Stimulated activated CD8-positive, alpha-beta memory T cell treated with anti-CD3 and anti-CD28 coated beads, Interleukin-15, amount 100 ng/mL, for 1 hour (primary cell): ENCODE data around the gene MAP3K9.

Experiments used
- DNase-seq: peaks from one replicate; pipeline ENCODE4 v3.0.0-alpha.2; 2020; ENCODE audit warnings: low read depth

The MAP3K9 gene

DNA sequence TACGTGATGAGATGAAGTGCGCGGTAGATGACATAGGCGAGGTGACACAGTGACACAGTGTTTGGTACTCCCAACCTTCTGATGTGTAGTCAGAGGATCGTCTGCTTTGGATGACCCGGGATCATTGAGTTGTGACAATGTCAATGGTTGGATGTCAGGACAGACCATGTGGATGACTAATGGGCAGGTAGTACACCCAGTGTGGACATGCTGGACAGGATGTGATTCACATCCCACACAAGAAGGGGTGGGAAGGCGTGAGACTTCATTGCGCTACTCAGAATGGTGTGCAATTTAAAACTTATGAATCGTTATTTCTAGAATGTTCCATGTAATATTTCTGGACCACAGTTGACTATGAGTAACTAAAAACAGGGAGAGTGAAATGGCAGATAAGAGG, 23.8 kb downstream of the MAP3K9 start:
- no peak for DNase-seq

DNA sequence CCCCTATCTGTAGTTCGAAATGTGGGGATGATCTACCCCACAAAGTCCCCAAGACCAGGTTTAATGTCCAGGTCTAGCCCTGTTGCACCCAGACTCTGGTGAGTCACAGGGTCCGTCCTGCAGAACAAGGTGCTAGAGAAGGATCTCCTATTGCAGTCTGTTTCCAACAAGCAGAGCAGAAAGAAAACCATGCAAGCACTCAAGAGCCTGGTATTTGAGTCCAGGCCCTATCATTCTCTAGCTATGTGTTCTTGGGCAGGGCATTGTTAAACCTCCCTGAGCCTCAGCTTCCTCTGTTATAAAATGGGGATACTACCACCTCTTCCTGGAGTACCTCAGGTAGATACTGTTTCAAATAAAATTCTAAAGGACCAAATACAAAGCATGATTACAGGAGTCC, 24.4 kb downstream of the MAP3K9 start:
- no peak for DNase-seq

DNA sequence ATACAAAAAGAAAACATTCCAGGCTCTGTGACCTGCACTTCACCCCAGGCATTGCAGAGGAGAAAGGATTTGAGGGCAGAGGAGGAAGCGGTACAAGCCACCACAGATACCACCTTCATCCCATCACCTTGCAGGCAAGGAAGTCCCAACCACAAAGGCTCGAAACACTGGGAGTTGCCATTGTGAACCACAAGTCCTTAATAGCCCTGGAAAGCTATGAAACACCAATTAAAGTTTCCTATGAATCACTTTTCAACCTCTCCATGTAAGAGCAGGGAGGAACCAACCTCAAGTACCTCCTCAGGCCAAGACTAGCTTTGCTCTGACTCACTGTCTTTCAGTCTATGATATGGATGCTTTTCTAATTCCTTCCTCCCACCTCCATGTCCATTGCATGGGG, 27.0 kb downstream of the MAP3K9 start:
- DNase-seq: no peak

DNA sequence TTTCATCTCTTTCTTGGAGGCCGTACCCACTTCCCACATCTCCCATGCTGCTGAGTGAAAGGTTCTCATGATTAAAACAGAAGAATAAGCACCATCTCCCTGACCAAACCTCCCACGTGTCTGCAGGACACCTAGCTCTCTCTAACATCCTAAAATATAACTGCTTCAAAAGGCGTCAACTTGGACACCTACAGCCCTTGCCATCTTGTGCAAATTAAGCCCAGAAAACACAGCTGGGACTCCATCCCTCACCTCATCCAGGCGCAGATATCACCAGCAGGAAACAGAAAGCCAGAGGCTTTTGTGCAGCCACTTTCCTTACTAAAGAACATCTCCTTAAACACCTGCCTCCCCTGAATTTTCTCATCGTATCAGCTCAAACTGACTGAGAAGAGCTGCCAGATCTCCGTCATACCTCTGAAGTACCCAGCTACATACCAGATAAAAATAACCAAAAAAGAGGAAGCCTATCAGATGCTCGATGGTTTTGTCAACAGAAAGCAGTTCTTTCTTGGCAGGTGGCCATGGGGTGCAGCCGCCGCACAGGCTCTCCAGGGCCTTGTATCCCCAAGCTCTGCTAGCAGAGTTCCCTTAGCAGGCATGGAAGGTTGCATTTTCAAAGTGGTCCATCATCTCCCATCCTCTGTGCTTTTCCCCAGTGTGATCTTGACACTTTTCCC, 28.8 kb downstream of the MAP3K9 start:
- no peak for DNase-seq

GRCh38 chr14:70779667-70780066, 29.6 kb downstream of the MAP3K9 start:
- DNase-seq: no peak

GRCh38 chr14:70776197-70776596, 33.1 kb downstream of the MAP3K9 start:
- no peak for DNase-seq

DNA sequence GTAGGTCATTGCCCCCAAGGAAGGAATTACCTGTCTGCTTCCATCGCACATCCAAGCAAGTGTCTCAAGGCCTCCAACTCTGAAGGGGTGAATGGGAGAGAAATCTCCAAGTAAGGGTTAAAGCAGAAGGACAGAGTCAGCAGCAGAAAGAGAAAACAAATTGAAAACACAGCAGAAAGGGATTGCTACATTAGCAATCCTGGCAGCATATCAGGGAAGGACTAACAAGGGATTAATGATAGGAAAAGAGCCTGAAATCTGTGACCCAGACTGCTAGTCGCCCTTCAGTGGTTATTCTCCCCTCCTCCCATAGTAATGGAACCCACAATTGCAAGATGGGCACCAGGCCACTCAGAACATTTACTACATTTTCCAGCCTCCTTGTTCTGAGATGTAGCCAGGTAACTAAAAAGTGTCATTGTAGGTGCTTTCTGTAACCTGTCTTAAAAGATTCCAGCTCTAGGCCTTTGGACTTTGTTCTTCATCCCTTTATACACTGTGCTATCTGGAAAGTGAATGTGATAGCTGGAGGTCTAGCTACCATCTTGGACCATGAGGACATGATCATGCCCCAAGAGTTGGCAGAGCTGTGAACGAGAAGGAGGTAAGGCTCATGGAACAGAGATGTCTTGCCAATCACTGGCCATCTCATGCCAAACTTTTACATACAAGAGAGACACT, 36.0 kb downstream of the MAP3K9 start:
- DNase-seq: no peak

DNA sequence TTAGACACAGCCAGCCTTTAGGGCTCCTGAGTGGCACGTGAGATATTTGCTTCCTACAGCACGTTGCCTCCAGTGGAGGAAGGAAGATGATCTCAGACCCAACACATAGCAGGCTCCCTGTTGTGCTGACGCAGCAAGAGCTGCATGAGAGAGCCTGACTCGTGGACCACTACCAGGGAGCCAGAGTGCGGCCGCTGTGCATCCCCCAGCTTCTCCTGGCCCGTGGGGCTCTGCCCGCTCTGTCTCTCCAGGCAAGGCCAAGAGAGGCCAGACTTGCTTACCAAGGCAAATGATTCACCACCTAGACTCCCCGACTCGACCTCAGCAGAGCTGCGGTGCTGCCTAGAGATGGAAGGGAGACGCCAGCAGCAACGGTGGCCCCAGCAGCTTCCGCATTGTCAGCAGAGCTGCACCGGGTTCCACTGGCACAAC, 37.5 kb downstream of the MAP3K9 start:
- no peak for DNase-seq

GRCh38 chr14:70770490-70770889, 38.8 kb downstream of the MAP3K9 start:
- no peak for DNase-seq

DNA sequence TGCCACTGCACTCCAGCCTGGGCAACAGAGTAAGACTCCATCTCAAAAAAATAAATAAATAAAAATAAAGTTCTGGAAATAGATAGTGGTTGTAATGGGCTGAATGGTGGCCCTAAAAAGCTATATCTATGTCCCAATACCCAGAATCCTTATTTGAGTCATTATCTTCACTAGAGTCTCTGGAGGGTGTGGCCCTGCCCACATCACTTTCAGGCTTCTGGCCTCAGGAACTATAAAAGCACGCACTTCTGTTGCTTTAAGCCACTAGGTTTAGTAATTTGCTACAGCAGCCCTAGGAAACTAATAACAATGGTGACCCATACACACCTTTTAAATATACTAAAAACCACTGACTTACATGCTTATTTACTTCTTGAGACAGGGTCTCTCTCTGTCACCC, 49.9 kb downstream of the MAP3K9 start:
- DNase-seq: no peak

DNA sequence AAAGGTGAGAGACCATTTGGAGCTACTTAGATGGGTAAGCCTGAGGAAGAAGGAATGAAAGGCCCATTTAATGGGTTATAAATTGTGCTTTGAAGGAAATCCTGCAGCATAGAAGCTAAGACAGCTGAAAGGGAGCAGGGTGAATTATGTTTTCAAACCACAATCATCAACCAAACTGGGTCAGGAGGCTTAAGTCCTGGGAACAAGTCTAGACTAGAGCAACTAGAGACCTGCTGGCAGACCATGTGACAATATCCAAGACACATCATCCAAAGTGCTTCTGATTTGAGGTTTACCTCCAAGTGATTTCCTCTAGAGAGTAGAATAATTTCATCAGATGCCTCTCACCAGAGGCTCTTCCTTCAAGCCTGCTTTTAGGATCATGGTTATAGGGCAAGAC, 53.7 kb downstream of the MAP3K9 start:
- no peak for DNase-seq

- no peak for DNase-seq
Measured at GRCh38 chr14:70754991-70755390, 54.3 kb downstream of the MAP3K9 start.

GRCh38 chr14:70753518-70753953, 55.8 kb downstream of the MAP3K9 start:
- no peak for DNase-seq

DNA sequence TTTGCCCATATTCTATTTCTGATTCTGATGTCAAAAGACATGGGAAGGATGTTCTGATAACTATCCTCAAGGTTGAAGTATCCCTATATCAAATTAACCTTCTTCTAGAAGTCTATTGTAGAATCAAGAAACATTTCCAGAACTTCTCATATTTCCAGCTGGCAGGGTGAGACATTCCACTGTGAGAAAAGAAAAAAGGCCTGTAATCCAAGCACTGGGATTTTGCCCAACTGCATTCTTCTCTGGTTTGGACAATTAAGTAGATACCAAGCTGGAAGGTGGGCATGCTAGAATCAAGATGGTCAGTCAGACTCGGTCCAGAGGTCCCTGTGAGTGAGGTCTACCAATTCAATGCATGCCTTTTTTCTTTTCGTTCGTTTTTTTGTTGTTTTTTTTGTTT, 60.9 kb downstream of the MAP3K9 start:
- no peak for DNase-seq

- no peak for DNase-seq
Measured at GRCh38 chr14:70744641-70745040, 64.7 kb downstream of the MAP3K9 start.

- no peak for DNase-seq
Measured at GRCh38 chr14:70742316-70742715, 67.0 kb downstream of the MAP3K9 start.

GRCh38 chr14:70741482-70741881, 67.8 kb downstream of the MAP3K9 start:
- no peak for DNase-seq

- DNase-seq: no peak
Measured at GRCh38 chr14:70735043-70735442, 74.3 kb downstream of the MAP3K9 start.

DNA sequence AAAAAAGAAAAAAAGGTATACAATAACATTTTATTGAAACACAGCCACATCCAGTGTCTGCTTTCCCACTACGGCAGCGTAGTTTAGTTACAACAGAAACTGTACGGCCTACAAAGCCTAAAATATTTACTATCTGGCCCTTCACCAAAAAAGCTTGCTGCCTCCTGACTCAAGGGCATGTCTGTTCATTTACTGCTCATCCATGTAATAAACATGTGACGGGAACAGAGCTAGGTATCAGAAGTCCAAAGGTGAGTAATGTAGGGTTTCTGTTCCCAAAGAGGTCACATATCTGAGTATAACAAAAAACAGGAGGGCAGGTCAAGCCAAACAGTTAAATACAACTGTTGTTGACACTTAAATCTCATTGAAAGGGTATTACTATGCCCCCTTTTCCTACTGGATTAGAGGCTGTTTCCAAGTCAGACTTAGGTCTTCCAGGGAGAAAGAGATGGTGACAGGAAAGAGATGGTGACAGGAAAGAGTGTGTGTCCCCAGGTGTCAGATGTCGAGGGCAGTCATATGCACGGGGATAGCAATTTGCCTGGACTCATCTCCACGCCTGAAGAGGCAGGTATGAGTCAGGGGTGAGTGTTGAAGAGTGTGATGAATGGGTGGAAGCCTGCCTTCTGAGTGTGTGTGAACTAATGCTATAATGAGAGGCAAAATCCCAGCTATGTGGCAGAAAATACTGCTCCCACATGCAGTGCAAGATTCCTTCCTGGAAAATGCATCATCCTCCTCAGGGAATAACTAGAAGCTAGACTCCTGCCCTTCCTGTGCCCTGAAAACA, 77.7 kb downstream of the MAP3K9 start:
- no peak for DNase-seq

DNA sequence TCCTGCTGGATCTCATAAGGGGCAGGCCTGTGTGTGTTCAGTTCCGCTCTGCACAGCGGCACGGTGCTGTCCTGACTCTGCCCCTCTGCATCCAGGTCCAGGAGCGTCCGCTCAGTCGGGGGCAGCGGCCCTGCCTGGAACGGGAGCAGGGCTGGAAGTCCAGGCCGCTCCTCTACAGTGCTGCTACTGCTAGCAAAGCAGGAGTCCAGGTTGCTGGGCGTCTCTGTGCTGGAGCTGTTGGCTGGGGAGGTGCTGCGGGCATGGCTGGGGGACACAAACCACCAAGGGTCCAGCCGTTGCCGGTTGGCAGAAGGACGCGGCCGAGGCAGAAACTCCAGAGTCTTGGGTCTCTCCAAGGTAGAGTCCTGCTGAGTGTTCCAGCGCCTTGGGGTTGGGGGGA, 78.9 kb downstream of the MAP3K9 start:
- no peak for DNase-seq

DNA sequence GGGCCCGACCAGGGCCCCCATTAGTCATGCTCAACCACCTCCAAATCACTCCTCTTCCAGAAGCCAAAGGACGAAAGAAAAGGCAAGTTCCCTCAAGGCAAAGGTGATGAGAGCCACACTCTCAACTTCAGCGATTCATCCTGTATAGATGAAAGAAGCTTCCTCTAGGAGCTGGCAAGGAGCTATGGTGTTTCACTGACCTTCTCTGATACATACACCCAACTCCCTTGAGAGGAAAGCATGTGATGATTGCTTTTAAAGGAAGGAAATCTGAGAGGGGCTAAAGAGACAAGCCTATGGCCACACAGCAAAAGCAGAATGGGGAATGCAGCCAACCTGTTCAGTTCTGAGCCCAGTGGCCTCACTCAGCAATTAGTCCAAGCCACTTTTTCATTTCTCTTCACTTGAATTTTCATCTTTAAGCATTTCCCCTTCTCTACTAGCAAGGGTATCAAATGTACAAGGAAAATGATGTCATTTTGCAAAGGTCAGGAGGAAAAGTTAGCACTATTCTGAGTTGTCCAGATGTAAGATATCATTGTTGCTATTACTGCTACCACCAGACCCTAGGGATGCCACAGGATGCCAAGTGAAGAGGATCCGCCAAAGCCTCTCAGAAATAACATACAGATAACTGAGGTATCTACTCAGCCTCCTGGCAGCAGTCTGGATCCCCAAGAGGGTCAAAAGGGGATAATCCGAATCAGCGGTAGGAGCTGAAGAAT, 82.5 kb downstream of the MAP3K9 start:
- no peak for DNase-seq

DNA sequence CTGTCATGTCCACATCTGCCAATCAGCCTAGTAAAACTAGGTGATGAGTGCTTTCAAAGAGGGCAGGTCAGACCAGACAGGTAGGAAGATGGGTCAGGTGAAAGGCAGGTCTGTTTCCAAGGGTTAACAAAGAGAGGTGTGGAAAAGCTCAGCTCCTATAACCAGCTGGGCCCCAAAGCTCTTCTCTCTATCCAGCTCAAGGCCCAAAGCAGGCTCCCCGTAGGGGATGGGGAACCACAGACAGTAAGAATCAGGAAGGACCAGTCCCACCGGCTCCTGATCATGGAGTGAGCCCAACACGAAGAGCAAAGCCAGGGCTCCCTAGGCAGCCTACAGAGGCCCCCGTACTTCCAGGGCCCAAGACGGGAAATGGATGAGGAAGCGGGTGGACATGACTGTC, 84.4 kb downstream of the MAP3K9 start:
- DNase-seq: no peak
